ENCODE results near the gene RHEBL1.

DNA sequence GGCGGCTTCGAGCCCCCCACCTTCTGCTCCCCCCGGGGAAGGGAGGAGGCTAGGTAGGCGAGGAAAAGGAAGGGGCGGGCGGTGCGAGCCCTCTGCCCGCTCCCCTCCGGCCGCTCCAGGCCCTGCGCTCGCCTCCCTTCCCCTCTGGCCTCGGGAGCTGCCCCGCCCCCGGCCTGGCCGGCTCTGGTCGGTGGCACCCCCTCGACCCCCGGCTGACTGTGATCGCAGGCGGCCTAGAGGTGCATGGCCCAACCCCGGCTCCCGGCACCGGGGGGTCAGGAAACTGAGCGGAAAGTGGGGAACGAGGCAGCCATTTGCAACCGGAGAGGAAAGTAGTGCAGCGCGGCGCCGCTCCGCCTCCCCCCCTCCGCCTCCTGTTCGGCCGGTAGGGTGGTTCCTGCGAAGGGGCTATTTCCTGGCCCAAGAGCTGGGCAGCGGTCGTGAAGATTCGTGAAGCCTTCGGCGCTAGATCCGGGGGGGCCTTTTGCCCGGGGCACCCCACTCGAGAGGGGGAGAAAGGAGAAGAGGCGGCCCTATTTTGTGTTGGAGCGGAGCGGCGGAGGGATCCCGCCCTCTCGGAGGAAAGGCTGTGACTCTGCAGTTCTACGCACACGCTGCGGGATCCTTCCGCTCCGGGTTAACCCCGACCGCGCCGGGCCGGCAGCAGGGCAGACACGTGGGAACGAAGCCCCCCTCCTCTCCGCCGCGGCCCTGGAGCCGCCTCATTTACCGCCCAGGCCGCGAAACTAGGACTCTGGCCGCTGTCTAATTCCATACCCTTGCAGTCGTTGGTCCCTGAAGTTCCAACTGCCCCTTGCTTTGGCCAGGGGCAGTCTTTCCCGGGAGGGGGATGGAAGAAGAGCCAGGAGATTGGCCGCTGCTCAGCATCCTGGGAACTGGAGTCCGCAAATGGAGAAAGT, 9.3 kb downstream of the RHEBL1 start, which contains the start of gene KMT2D:
- TF ChIP-seq, protein P1, sequence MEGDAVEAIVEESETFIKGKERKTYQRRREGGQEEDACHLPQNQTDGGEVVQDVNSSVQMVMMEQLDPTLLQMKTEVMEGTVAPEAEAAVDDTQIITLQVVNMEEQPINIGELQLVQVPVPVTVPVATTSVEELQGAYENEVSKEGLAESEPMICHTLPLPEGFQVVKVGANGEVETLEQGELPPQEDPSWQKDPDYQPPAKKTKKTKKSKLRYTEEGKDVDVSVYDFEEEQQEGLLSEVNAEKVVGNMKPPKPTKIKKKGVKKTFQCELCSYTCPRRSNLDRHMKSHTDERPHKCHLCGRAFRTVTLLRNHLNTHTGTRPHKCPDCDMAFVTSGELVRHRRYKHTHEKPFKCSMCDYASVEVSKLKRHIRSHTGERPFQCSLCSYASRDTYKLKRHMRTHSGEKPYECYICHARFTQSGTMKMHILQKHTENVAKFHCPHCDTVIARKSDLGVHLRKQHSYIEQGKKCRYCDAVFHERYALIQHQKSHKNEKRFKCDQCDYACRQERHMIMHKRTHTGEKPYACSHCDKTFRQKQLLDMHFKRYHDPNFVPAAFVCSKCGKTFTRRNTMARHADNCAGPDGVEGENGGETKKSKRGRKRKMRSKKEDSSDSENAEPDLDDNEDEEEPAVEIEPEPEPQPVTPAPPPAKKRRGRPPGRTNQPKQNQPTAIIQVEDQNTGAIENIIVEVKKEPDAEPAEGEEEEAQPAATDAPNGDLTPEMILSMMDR (IDR thresholded peaks at IDR 0.05), result peak in 8 of 12 donors; percentile 8 to 44 (median 32)
- peak in 1 of 2 donors; percentile 50 for TF ChIP-seq POLR2A (IDR thresholded peaks at IDR 0.05)

All from heart left ventricle (tissue), 13 donors.